ELF-1 (cell line): Measurements from ENCODE around the gene CAPZA2.
A peak's percentile ranks its signal among the peaks of the same experiment; 100 is the strongest.
"Not testable (repeated sequence)": the region's sequence is repeated elsewhere in the genome, so short reads cannot be mapped to it uniquely, and the experiment has no call there.

Experiments used
- DNase-seq: peaks from one replicate; pipeline ENCODE4 v3.0.0-alpha.2; 2016; ENCODE audit warnings: low read depth, low spot score

CAPZA2 gene

DNA sequence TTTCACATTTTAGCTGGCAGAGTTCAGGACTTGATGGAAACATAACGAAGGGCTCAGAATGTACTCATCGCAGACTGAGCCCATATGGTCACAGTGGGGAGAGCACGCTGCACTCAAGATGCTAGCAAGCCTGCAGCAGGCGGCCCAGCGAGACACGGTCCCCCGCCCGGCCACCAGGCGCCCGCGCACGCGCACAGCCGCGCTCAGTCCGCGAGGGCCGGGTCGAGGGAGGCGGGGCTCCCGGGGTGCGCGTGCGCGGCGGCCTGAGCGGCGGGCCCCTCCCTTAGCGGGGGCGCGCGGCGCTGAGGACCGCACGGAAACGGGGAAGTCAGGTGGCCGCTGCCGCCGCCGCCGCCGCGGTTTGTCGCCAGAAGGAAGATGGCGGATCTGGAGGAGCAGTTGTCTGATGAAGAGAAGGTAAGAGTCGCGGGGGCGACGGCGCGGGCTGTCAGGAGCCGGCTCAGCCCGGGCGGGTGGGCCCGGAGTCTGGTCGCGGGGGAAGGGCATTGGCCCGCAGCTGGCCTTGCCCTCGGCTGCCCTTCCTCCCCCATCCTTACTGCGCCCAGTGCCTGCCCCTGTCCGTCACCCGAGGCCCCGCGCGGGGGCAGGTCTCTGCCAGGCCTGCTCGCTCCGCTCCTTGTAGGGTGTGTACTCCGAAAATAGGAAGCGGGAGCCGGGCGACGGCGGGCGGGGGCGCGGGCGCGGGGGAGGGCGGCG, at the start of gene CAPZA2:
Gene CAPZA2 (plus strand): TSS at position 354 of the 717 bp plus-strand sequence. CDS start 25 bp downstream, at position 379.
- DNase-seq, result peak; percentile 93

- no peak for DNase-seq
Observed at GRCh38 chr7:116812860-116813259, 49.5 kb upstream of the CAPZA2 start.

DNA sequence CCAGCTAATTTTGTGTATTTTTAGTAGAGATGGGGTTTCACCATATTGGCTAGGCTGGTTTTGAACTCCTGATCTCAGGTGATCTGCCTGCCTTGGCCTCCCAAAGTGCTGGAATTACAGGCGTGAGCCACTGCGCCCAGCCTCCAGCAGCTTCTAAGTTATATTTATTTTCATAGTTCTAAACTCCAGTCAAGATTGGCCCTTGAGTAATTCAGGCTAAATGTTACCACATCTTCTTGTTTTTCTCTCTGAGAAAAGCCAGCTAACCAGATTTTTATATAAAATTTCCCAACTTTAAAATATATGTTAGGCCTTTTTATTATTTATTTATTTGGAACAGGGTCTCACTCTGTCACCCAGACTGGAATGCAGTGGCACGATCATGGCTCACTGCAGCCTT, 49.0 kb upstream of the CAPZA2 start:
- not testable (repeated sequence) for DNase-seq

DNA sequence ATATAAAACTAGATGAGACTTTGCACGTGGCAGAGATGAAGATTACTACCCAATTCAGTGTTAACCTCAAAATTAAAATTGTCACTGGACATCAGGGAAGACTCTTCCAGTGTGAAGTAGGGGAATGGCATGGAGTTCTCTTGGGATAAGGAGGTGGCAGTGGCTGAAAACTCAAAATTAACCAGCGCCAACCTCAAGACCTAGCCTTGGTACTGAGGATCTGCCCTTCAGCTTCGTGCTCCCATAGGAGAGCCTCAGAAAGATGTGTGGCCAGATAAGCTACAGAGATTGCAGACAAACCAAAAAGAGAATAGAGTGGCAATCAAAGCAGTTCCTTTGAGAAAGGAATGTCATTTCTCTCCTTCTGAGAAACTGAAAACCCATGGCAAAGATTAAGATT, 47.3 kb upstream of the CAPZA2 start:
- DNase-seq, result no peak

DNA sequence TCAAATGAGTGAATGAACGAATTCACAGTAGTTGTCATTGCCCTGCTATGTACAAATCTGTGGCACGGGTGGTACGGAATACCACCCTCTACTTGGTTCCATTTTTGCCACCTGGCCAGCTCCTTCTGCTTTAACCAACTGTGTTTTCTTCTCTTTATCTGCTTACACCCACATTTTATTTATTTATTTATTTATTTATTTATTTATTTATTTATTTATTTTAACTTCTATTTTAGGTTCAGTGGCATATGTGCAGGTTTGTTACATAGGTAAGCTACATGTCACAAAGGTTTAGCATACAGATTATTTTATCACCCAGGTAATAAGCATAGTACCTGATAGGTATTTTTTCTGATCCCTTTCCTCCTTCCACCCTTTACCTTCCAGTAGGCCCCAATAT, 42.2 kb upstream of the CAPZA2 start:
- DNase-seq, result no peak

GRCh38 chr7:116821647-116822046, 40.7 kb upstream of the CAPZA2 start:
- not testable (repeated sequence) for DNase-seq

DNA sequence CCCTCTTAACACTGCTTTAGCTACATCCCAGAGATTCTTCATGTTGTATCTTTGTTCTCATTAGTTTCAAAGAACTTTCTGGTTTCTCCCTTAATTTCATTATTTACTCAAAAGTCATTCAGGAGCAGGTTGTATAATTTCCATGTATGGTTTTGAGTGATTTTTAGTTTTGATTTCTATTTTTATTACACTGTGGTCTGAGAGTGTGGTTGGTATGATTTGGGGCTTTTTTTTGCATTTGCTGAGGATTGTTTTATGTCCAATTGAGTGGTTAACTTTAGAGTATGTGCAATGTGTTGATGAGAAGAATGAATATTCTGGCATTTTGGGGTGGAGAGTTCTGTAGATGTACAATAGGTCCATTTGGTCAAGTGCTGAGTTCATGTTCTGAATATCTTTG, 37.9 kb upstream of the CAPZA2 start:
- DNase-seq, result no peak

- DNase-seq, result no peak
Observed at GRCh38 chr7:116828281-116828680, 34.1 kb upstream of the CAPZA2 start.

DNA sequence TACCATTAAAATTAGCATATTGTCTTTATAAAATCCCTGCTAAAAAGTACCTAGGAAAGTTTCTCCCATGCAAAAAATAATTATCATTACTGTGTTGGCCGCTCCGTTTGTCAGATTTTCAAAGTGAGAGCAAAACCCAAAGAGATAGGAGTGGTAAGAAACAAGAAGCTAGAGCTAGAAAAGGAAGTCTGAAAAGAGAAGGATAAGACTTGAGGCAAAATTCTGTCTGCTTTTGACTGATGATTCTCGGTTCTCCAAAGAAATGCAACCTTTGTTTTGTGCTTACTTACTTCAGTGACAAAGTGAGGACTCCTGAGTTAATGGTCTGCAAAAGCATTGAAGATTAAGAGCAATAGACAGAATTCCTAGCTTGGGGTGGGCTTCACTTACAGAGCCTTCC, 33.3 kb upstream of the CAPZA2 start:
- DNase-seq, result no peak

DNA sequence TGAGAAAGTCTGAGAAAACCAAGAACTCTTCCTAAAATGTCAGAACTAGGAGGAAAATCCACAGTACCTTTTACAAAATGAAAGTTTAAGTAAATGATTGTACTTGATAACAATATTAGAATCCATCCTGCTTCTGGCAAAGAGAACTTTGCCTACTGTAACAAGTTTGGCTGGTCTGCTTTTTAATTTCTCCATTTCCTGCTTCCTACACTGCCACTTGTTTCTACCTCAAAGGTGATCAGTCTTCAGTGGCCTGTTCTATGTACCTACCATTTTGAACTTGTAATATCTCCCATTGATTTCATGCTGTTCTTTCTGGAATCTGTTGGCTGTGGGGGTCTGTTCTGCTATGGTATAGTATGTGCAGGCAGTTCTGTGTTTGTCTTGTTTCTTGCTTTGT, 32.9 kb upstream of the CAPZA2 start:
- no peak for DNase-seq

DNA sequence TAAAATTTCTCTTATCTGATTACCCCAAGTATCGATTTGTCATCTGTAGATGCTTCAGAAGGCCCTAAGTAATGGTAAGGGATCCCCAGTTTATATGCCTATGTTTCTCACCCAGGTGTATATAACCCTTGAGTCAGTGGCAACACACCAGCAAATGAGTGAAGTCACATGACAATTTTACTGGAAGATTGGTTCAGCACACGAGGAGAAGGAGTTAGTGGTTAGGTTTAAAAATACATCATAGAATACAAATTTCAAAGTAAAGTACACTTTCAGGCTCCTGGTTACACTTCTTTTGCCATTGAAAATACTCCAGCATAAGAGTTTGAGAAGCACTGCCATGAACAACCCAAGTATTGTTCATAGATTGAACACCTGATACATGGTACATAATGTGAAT, 29.7 kb upstream of the CAPZA2 start:
- DNase-seq, result no peak

- DNase-seq, result no peak
Observed at GRCh38 chr7:116834815-116835504, 27.4 kb upstream of the CAPZA2 start.

DNA sequence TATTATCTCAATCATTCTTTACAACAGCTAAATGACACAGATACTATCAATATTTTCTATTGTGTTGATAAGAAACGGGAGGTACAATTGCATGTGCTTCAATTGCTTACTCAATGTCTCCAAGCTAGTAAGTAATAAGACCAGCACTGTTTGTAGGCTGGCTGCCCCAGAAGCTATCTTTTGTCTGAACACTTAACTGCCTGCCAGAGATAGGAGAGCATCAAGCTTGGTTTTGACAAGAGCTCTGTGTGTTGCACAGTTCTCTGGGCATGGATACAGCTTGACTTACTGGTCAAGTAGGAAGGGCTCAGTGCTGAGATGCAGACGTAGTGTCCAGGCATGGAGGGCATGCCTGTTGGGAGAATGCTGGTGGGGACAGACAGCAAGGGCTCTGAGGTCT, 26.3 kb upstream of the CAPZA2 start:
- DNase-seq, result no peak

- DNase-seq, result no peak
Observed at GRCh38 chr7:116836911-116837310, 25.5 kb upstream of the CAPZA2 start.

GRCh38 chr7:116837586-116837985, 24.8 kb upstream of the CAPZA2 start:
- DNase-seq, result no peak

GRCh38 chr7:116840256-116840655, 22.1 kb upstream of the CAPZA2 start:
- DNase-seq, result no peak

DNA sequence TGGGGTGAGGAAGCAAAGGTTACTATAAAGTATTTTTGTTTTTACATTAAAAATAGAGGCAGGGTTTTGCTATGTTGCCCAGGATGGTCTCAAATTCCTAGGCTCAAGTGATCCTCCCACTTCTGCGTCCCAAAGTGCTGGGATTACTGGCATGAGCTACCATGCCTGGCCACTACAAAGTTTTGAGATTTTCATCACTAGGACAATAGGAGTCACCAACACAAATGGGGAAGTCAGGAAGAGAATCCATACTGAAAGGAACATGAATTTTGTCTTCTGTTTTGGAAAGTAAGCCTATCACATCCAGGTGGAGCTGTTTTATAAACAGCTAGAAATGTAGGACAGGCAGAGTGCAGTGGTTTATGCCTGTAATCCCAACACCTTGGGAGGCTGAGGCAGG, 20.0 kb upstream of the CAPZA2 start:
- DNase-seq, result no peak

DNA sequence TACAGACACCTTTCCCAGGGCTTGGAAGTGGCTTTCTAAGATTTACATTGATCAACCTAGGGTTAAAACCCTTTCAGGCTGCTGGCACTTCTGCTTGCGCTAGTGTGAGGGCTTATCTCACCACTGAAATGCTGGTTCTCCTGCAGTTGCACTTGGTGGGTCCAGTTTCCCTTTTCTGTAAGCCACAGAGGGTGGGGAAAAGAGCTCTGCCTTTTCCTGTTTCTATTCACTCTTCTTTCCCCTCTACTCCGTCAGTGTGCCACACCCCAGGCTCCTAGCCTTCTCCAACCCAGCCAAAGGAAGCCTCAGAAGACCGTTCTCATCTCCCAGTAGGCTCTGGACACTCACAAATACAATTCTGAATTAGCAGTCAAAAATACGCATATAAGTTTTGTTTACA, 19.0 kb upstream of the CAPZA2 start:
- DNase-seq, result no peak

DNA sequence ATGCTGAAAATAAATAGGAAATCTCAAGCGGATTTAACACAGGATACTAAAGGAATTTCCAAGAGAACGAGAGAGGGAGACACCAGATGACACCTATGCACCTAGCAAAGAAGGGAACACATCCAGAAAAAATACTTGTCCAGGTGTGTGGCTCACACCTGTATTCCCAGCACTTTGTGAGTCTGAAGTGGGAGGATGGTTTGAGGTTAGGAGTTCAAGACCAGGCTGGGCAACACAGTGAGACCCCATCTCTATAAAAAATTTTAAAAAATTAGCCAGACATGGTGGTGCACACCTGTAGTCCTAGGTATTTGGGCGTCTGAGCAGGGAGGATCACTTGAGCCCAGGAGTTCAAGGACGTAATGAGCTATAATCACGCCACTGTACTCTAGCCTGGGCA, 11.2 kb upstream of the CAPZA2 start:
- DNase-seq, result no peak

DNA sequence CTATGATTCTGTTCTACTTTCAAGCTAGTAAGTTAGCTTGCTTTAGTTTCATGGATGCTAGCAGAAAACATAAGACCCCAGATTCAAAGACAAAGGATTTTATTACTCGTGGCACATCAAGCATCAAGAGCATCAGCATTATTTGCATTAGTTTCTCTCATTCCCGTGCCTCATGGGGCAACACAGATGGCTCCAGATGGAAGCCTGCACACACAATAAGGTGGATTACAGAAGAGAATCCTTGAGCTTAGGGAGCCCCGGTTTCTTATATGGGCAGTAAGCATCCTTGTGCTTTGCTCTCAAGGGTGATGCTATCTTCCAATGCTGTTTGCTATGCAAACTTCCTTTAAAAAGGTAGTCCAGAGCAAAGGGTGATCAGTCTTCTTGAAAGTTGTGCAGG, 10.7 kb upstream of the CAPZA2 start:
- DNase-seq, result no peak

GRCh38 chr7:116854132-116854531, 8.3 kb upstream of the CAPZA2 start:
- no peak for DNase-seq

DNA sequence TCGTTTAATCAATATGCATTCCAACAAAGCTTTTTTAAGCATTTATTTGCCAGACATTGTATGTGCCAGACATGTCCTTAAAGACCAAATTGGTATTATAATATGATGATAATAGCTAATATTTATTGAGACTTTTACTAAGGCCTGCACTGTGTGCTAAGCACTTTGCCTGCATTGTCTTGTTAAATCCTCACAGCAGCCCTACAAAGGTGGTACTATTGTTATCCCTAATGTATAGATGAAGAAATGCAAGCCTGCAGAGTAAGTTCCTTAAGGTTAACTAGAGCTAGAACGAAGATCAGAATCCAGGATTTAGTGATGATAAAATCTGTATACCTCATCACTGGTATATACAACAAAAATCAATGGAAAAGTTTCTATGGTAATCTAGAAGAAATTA, 5.3 kb upstream of the CAPZA2 start:
- no peak for DNase-seq

DNA sequence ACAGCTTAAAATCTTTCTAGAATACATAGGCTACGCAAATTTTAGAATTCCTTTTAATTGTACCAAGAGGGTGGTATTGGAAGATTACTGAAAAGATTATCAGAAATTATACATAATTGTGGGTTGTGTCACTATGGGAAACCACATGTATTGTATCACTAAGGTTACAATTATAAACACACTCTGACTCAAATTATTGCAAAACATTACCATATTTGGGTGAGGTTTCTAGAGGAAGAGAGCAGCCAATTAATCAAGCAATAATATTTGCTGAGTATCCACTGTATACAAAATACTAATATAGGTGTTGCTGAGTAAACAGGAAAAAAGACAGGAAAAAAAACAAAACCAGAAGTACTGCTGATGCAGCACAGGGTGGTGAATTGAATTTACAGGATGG, 3.1 kb upstream of the CAPZA2 start:
- DNase-seq, result no peak
